Left lung (tissue), 10 donors: ENCODE data around the gene MUS81. TPM values are rescaled to one million over a fixed set of nuclear protein-coding genes. Genes with fewer than 3 reads are reported as not detected.

Source experiments
- ATAC-seq: fragments of 200-7000 bp; cut with Tn5 transposase; one replicate; pipeline ENCODE4 v1.9.1; 2020; ENCODE audit warnings: moderate library complexity
- DNase-seq, 4 donors: peaks; one replicate each; pipeline ENCODE4 v3.0.0-alpha.2; 2013 to 2020
- H3K27ac ChIP-seq, 2 donors: fragments of 200-600 bp; sonication (generic) in 1 of 2; one replicate each; pipeline versions ENCODE4 v1.5.0 to v1.8.0; 2020 to 2021
- H3K27me3 ChIP-seq, 2 donors: fragments of 200-600 bp; sonication (generic) in 1 of 2; one replicate each; pipeline versions ENCODE4 v1.5.0 to v1.8.0; 2020 to 2021
- H3K36me3 ChIP-seq, 2 donors: fragments of 200-600 bp; sonication (generic) in 1 of 2; one replicate each; pipeline versions ENCODE4 v1.5.0 to v1.8.0; 2020 to 2021
- H3K4me1 ChIP-seq, 2 donors: fragments of 200-600 bp; one replicate each; pipeline ENCODE4 v1.8.0; 2021
- H3K4me3 ChIP-seq, 2 donors: fragments of 200-600 bp; sonication (generic) in 1 of 2; one replicate each; pipeline versions ENCODE4 v1.5.0 to v1.8.0; 2020 to 2021; ENCODE audit warnings: mild to moderate bottlenecking in 1 of 2
- H3K9me3 ChIP-seq, 2 donors: fragments of 200-600 bp; sonication (generic) in 1 of 2; one replicate each; pipeline versions ENCODE4 v1.5.0 to v1.8.0; 2020 to 2021
- CTCF ChIP-seq, 2 donors: fragments of 200-600 bp; sonication (generic) in 1 of 2; IDR thresholded peaks; one replicate each; pipeline versions ENCODE4 v1.5.0 to v1.8.0; 2021; ENCODE audit warnings: antibody characterized with exemption in 2 of 2
- intact Hi-C, 2 donors: fragments of 100-400 bp; cut with DNase I; formaldehyde crosslinking; loops; one replicate each; pipeline versions ENCODE4 v1.11.2 to v1.14.2; 2022
- polyA plus RNA-seq, 6 donors: library from polyadenylated mRNA; unstranded; fragments of 120-200 nt; gene quantifications; one replicate each; pipeline ENCODE4 v1.2.1, GENCODE V29; 2013; ENCODE audit not compliant: insufficient read length in 6 of 6
- total RNA-seq, 2 donors: library from RNA; stranded (reverse); fragmentation: NEBNext Ultra II Directional; extraction: Animal tissue kit (Norgen Biotek cat#: 25700); gene quantifications; one replicate each; pipeline ENCODE4 v1.2.1, GENCODE V29; 2021
- donor health status: DM: no; HTN: yes; CAD: no.
- donor health status: DM: no; HTN: no; CAD: no.

Gene MUS81
- total and polyA plus RNA-seq, 8 donors = 43.4 to 55.0 (median 50.9) TPM

GRCh38 chr11:65858681-65859087, 1.5 kb upstream of the MUS81 start:
- Histone ChIP-seq H3K4me1 (peaks cover 19 to 72% of the 10 kb centered on the region in 2 donors), H3K27ac (peak overlapping the region; percentile 95 to 99), H3K27me3 (no peaks in the 10 kb centered on the region), H3K36me3 (peaks cover 6 to 47% of the 10 kb centered on the region in 2 donors), H3K9me3 (no peaks in the 10 kb centered on the region), H3K4me3 (peak overlapping the region; percentile 78 to 96)
- no peak for TF ChIP-seq CTCF (IDR thresholded peaks at IDR 0.05)
- intact Hi-C loops = no loop called here
- ATAC-seq (no peak), DNase-seq (peak in 1 of 4 donors; percentile 19)

GRCh38 chr11:65859095-65859811, 980 bp upstream of the MUS81 start:
- H3K9me3 ChIP-seq = no peaks in the 10 kb centered on the region
- H3K27ac ChIP-seq = peak overlapping the region; percentile 95 to 99
- no peaks in the 10 kb centered on the region for H3K27me3 ChIP-seq
- peaks cover 19 to 73% of the 10 kb centered on the region in 2 donors for H3K4me1 ChIP-seq
- ATAC-seq = peak; percentile 75
- peaks cover 6 to 47% of the 10 kb centered on the region in 2 donors for H3K36me3 ChIP-seq
- peak overlapping the region; percentile 78 to 96 for H3K4me3 ChIP-seq
- no peak for TF ChIP-seq CTCF (IDR thresholded peaks at IDR 0.05)
- peak; percentile 92 to 100 (median 98) for DNase-seq
- intact Hi-C loops = no loop called here

- intact Hi-C loops = no loop called here
- Histone ChIP-seq H3K27me3 (no peaks in the 10 kb centered on the region), H3K27ac (peak overlapping the region; percentile 95 to 99), H3K4me1 (peaks cover 19 to 68% of the 10 kb centered on the region in 2 donors), H3K4me3 (peak overlapping the region; percentile 78 to 96), H3K36me3 (peaks cover 6 to 47% of the 10 kb centered on the region in 2 donors), H3K9me3 (no peaks in the 10 kb centered on the region)
- TF ChIP-seq CTCF (IDR thresholded peaks at IDR 0.05) = no peak
- ATAC-seq (no peak), DNase-seq (peak in 1 of 4 donors; percentile 79)
Observed at GRCh38 chr11:65859812-65860277, 388 bp upstream of the MUS81 start.

- H3K9me3 ChIP-seq = no peaks in the 10 kb centered on the region
- H3K36me3 ChIP-seq = peaks cover 0 to 47% of the 10 kb centered on the region in 2 donors
- peak overlapping the region; percentile 78 to 96 for H3K4me3 ChIP-seq
- H3K27ac ChIP-seq = peak overlapping the region; percentile 95 to 99
- peaks cover 15 to 55% of the 10 kb centered on the region in 2 donors for H3K4me1 ChIP-seq
- H3K27me3 ChIP-seq = no peaks in the 10 kb centered on the region
- DNase-seq (no peak), ATAC-seq (no peak)
- intact Hi-C loops = no loop called here
- no peak for TF ChIP-seq CTCF (IDR thresholded peaks at IDR 0.05)
Observed at GRCh38 chr11:65861165-65861505, 902 bp downstream of the MUS81 start.

- H3K4me1 ChIP-seq = peaks cover 10 to 50% of the 10 kb centered on the region in 2 donors
- peak overlapping the region in 1 of 2 donors; percentile 99 for H3K27ac ChIP-seq
- H3K4me3 ChIP-seq = peak overlapping the region; percentile 78 to 96
- no peak for ATAC-seq
- peak in 1 of 4 donors; percentile 65 for DNase-seq
- TF ChIP-seq CTCF (IDR thresholded peaks at IDR 0.05) = no peak
- intact Hi-C loops = no loop called here
- H3K9me3 ChIP-seq = no peaks in the 10 kb centered on the region
- no peaks in the 10 kb centered on the region for H3K27me3 ChIP-seq
- H3K36me3 ChIP-seq = peaks cover 0 to 51% of the 10 kb centered on the region in 2 donors
Observed at GRCh38 chr11:65861533-65862183, 1.4 kb downstream of the MUS81 start.
